HFF-Myc (cell line): ENCODE data around the gene WNT4.
"Not testable (repeated sequence)": the region's sequence is repeated elsewhere in the genome, so short reads cannot be mapped to it uniquely, and the experiment has no call there.

Source experiments
- DNase-seq: peaks from one replicate; pipeline ENCODE4 v3.0.0-alpha.2; 2011; ENCODE audit warnings: low read depth; ENCODE audit errors: extremely low read depth
- H3K4me3 ChIP-seq: replicated peaks from 2 replicates; pipeline ENCODE4 v1.5.1; 2011; ENCODE audit warnings: low read depth, mild to moderate bottlenecking, control low read depth, low read length
- TF ChIP-seq, protein P1 (sequence below): IDR thresholded peaks from 2 replicates; pipeline ENCODE4 v1.5.1; 2012; ENCODE audit warnings: mild to moderate bottlenecking, low read depth, low read length, control low read depth; ENCODE audit errors: missing control alignments

WNT4 gene

DNA sequence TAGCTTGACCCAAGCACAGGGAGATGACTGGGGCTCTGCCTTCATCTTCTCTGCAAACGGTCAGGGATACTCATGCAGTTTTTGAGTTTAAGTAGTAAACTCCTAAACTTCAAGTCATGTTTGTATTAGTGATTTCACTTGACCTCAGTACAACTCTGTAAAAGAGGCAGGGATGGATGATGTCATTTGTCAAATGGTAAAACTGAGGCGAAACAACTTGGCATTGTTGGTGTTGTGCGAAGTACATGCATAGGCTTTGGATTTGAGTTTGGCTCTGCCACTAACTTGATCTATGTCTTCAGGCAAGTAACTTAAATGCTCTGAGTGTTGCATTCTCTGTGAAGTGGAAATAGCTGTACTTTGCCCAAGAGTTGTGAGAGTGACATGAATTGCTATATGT is 42.7 kb downstream of the WNT4 start:
- TF ChIP-seq, protein P1, sequence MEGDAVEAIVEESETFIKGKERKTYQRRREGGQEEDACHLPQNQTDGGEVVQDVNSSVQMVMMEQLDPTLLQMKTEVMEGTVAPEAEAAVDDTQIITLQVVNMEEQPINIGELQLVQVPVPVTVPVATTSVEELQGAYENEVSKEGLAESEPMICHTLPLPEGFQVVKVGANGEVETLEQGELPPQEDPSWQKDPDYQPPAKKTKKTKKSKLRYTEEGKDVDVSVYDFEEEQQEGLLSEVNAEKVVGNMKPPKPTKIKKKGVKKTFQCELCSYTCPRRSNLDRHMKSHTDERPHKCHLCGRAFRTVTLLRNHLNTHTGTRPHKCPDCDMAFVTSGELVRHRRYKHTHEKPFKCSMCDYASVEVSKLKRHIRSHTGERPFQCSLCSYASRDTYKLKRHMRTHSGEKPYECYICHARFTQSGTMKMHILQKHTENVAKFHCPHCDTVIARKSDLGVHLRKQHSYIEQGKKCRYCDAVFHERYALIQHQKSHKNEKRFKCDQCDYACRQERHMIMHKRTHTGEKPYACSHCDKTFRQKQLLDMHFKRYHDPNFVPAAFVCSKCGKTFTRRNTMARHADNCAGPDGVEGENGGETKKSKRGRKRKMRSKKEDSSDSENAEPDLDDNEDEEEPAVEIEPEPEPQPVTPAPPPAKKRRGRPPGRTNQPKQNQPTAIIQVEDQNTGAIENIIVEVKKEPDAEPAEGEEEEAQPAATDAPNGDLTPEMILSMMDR, result no peak
- no peak overlapping the region for H3K4me3 ChIP-seq
- DNase-seq, result no peak

DNA sequence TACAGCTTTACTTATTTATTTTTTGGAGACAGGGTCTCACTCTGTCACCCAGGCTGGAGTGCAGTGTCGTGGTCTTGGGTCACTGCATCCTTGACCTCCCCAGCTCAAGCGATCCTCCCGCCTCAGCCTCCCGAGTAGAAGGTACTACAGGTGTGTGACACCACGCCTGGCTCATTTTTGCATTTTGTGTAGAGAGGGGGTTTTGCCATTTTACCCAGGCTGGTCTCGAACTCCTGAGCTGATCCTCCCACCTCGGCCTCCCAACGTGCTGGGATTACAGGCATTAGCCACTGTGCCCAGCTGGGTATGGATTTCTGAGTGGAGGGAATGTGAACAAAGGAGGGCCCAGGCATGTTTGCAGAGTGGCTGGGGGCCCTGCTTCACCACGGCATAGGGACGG is 44.1 kb downstream of the WNT4 start:
- TF ChIP-seq, protein P1, result no peak
- no peak for DNase-seq
- no peak overlapping the region for H3K4me3 ChIP-seq

DNA sequence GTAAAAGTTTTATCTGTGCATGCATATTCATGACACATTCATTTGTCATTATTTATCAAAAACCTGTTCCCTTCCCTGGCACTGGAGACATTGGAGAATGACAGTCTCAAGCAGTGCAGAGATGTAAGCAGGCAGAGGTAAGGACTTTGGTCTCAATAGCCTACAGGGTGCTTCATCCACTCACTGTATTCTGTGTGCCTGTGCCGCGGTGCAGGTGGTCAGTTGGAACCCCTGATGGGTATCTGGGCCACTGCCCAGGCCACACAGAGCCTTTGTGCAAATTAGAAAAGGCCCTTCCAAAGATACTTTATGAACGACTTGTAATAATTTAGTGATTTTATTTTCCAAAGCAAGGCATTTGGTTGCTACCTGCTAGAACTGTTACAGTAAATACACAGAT is 46.4 kb downstream of the WNT4 start:
- no peak overlapping the region for H3K4me3 ChIP-seq
- TF ChIP-seq, protein P1, result no peak
- DNase-seq, result no peak

DNA sequence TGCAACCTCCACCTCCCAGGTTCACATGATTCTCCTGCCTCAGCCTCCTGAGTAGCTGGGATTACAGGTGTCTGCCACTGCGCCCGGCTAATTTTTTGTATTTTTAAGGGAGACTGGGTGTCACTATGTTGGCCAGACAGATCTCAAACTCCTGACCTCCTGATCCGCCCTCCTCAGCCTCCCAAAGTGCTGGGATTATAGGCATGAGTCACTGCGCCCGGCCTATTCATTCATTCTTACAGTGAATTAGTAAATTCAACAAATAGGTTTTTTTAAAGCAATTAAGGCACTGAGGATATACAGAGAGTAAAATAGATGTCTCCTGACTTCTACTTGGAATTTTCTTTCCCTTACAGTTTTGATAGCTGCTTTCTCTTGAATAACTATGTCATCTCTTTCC is 46.9 kb downstream of the WNT4 start:
- TF ChIP-seq, protein P1, result no peak
- DNase-seq, result no peak
- H3K4me3 ChIP-seq, result no peak overlapping the region

DNA sequence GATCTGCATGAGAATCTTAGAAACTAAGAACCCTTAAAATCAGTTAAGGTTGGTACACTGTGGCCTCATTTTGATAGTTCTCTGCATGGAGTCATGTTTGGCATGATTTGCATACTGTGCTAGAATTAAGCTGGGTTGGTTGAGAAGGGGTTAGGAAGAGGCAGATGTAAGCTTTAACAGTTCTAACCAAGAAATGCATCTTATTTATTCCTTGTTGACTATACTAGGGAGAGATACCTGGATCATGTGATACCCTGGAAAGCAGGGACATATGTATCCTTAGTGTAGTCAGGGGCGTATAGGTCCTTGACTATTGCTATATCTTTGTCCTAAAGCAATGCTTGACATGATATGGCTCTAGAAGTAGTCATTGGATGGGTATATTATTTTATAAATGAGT is 49.4 kb downstream of the WNT4 start:
- H3K4me3 ChIP-seq, result no peak overlapping the region
- TF ChIP-seq, protein P1, result no peak
- DNase-seq, result no peak

DNA sequence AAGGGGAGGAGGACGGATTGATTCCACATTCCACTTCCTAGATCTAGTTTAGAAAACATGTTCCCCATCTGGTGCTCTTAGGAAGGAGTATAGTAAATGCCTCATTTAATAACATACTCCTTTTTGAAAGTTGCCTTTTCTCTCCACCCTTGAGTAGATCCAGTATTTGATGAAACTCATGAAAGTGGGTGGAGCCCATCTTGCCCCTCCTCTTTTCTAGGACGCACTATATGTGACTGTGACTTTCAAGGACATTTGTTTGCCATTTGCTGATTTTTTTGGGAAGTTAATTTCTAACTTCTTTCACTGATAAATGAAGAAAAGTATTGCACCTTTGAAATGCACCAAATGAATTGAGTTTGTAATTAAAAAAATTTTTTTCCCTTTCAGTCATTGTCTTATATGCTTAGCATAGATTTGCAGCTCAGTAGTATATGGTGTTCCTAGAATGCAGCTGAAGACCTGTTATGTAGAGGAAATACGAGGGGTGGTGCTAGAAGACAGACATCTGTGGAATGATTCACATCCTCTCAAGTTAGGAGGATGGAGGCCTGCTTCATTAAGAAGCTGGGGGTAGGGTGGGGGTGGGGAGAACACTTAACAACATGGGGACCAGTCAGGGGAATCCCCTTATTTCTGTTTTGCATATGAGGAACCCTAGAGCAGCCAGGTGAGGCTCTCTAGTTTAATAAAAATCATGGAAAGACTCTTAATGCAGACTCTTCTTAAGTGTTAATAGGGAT is 50.7 kb downstream of the WNT4 start:
- H3K4me3 ChIP-seq, result not testable (repeated sequence)
- peak; percentile 45 for DNase-seq

DNA sequence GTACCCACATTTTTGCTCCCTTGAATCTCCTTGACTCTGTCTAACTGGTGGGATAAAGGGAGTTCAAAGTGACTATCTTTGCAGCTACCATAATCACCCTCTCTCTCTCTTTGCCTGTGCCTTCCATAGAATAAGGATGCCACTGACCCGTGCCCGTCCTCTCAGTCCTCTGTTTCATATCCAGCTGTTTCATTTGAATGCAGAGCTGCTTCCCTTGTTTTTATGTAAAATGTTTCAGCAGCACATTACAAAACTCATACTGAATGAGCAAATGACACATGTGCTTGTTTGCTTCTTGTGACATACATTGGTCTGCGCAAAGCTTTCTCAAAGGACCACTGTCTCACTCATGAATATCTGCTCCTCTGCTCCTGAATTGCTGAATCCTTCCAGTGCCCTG is 52.0 kb downstream of the WNT4 start:
- TF ChIP-seq, protein P1, result no peak
- no peak for DNase-seq
- no peak overlapping the region for H3K4me3 ChIP-seq
